K562 (cell line): ENCODE data around the gene SH3BGR. TPM values are rescaled to one million over a fixed set of nuclear protein-coding genes. Genes with fewer than 3 reads are reported as not detected.

ENCODE experiments used
- CHCHD3 ChIP-seq: fragments of 250-450 bp; sonication (Bioruptor Pico); IDR thresholded peaks from 2 replicates; pipeline ENCODE4 v2.1.2; 2022; ENCODE audit warnings: mild to moderate bottlenecking
- E2F6 ChIP-seq, 2 experiments: IDR thresholded peaks; 2 replicates each; pipeline ENCODE4 v1.6.1; 2011; ENCODE audit warnings: borderline replicate concordance in 1 of 2, control low read depth in 1 of 2, low read depth in 1 of 2, low read length in 1 of 2, mild to moderate bottlenecking in 1 of 2, mixed read lengths in 1 of 2, moderate library complexity in 1 of 2; ENCODE audit not compliant: insufficient read depth in 1 of 2, insufficient read length in 1 of 2, poor library complexity in 1 of 2, severe bottlenecking in 1 of 2; ENCODE audit errors: extremely low read depth in 1 of 2
- ESRRA ChIP-seq: fragments of 450-650 bp; IDR thresholded peaks from 2 replicates; pipeline ENCODE4 v1.6.1; 2014; ENCODE audit warnings: low read depth, mild to moderate bottlenecking, moderate library complexity, borderline replicate concordance
- ETS1 ChIP-seq: conservative IDR thresholded peaks from 2 replicates; pipeline ENCODE4 v1.6.1; 2011; ENCODE audit warnings: low read depth, mild to moderate bottlenecking, low read length; ENCODE audit not compliant: control insufficient read depth
- GMEB1 ChIP-seq: fragments of 250-450 bp; sonication (Bioruptor Pico); IDR thresholded peaks from 2 replicates; pipeline ENCODE4 v1.4.0; 2020; ENCODE audit warnings: mild to moderate bottlenecking
- IRF2 ChIP-seq: sonication (generic); formaldehyde crosslinking; IDR thresholded peaks from 2 replicates; pipeline ENCODE4 v1.8.1; 2022; ENCODE audit warnings: mild to moderate bottlenecking, missing genetic modification reagents
- NCOA6 ChIP-seq: fragments of 450-650 bp; IDR thresholded peaks from 2 replicates; pipeline ENCODE4 v1.6.1; 2017; ENCODE audit warnings: mild to moderate bottlenecking
- NKRF ChIP-seq: fragments of 450-650 bp; IDR thresholded peaks from 2 replicates; pipeline ENCODE4 v1.6.1; 2016; ENCODE audit warnings: borderline replicate concordance
- NR2F6 ChIP-seq: fragments of 450-650 bp; formaldehyde crosslinking; IDR thresholded peaks from 2 replicates; pipeline ENCODE4 v1.4.0; 2020; ENCODE audit warnings: mild to moderate bottlenecking
- TEAD2 ChIP-seq: fragments of 450-650 bp; IDR thresholded peaks from 2 replicates; pipeline ENCODE4 v1.6.1; 2016; ENCODE audit warnings: missing genetic modification characterization, control low read depth, missing compliant biosample characterization
- TGIF2 ChIP-seq: sonication (generic); formaldehyde crosslinking; IDR thresholded peaks from 2 replicates; pipeline ENCODE4 v1.8.1; 2022; ENCODE audit warnings: mild to moderate bottlenecking, missing genetic modification reagents, moderate library complexity
- ZBTB43 ChIP-seq: sonication (generic); formaldehyde crosslinking; IDR thresholded peaks from 2 replicates; pipeline ENCODE4 v1.8.0; 2023; ENCODE audit warnings: mild to moderate bottlenecking, missing genetic modification reagents
- ZFX ChIP-seq: sonication (generic); formaldehyde crosslinking; IDR thresholded peaks from 2 replicates; pipeline ENCODE4 v1.8.0; 2022; ENCODE audit warnings: mild to moderate bottlenecking, missing genetic modification reagents, moderate library complexity
- ZNF165 ChIP-seq: fragments of 250-450 bp; sonication (Bioruptor Pico); IDR thresholded peaks from 2 replicates; pipeline ENCODE4 v1.4.0; 2020; ENCODE audit warnings: borderline replicate concordance
- ZNF384 ChIP-seq: IDR thresholded peaks from 2 replicates; pipeline ENCODE4 v1.6.1; 2012; ENCODE audit warnings: low read depth, low read length, improper control_type of control experiment
- ZNF445 ChIP-seq: fragments of 250-450 bp; sonication (Bioruptor Pico); IDR thresholded peaks from 2 replicates; pipeline ENCODE4 v1.4.0; 2020; ENCODE audit warnings: low read depth, mild to moderate bottlenecking, moderate library complexity
- ZNF707 ChIP-seq: fragments of 250-450 bp; sonication (Bioruptor Pico); conservative IDR thresholded peaks from 2 replicates; pipeline ENCODE4 v1.8.0; 2022; ENCODE audit warnings: inconsistent platforms, mild to moderate bottlenecking, moderate library complexity
- polyA plus RNA-seq, 8 experiments: library from polyadenylated mRNA; depleted of rRNA in 4 of 8; stranded (reverse) in 5 of 8; unstranded in 3 of 8; fragments of >200 nt; fragmentation: Nextera tagmentation in 2 of 8; fragmentation: Illumina TruSeq in 1 of 8; extraction: Ambion mirVana in 2 of 8; extraction: Trizol in 1 of 8; gene quantifications; 2 replicates each; pipeline versions ENCODE4 v1.2.1 to v1.2.3, GENCODE V29; 2011 to 2014; ENCODE audit warnings: inconsistent platforms in 1 of 8, missing spikeins in 1 of 8
- total RNA-seq, 7 experiments: library from RNA; depleted of rRNA in 6 of 7; stranded (reverse); fragments of >200 nt in 6 of 7; fragmentation: Illumina TruSeq in 2 of 7; extraction: Trizol in 2 of 7; gene quantifications; 2 replicates each; pipeline versions ENCODE4 v1.2.1 to v1.2.3, GENCODE V29; 2011 to 2021; ENCODE audit warnings: low replicate concordance in 1 of 7

The SH3BGR gene
- total and polyA plus RNA-seq, 9 of the 15 experiments (the other 6 are each of a cell fraction or from before 2014, with no cell fraction given) = 6.6 to 42.9 (median 25.6) TPM

- TF ChIP-seq ZNF445 = no peak
- peak; percentile 86 for TF ChIP-seq ETS1
- TF ChIP-seq E2F6 (IDR thresholded peaks at IDR 0.05; ENCODE audit: borderline replicate concordance in 1 of 2, extremely low read depth in 1 of 2, insufficient read depth in 1 of 2, insufficient read length in 1 of 2, low read depth in 1 of 2, low read length in 1 of 2, poor library complexity in 1 of 2, severe bottlenecking in 1 of 2) = peak; percentile 94 to 97
- peak; percentile 97 for TF ChIP-seq NKRF
- TF ChIP-seq ZNF707 (CRISPR knock-in tag) = no peak
- TF ChIP-seq ZNF384 = peak; percentile 74
- peak; percentile 87 for TF ChIP-seq ZFX (CRISPR knock-in tag)
- TF ChIP-seq ESRRA = peak; percentile 91
- no peak for TF ChIP-seq CHCHD3 (CRISPR knock-in tag)
- TF ChIP-seq TGIF2 (CRISPR knock-in tag) = no peak
- no peak for TF ChIP-seq NR2F6 (CRISPR knock-in tag)
- TF ChIP-seq GMEB1 = peak; percentile 79
- peak; percentile 35; the same call in 1 of the 2 replicates for TF ChIP-seq ZNF165
- no peak for TF ChIP-seq IRF2
- peak; percentile 53; the same call in 1 of the 2 replicates for TF ChIP-seq ZBTB43 (CRISPR knock-in tag)
- no peak for TF ChIP-seq TEAD2 (tag)
- 0 out of 2 replicates have a peak, but pooled peaks have one; percentile 33 for TF ChIP-seq NCOA6
These were observed 6.2 kb upstream of the SH3BGR start, which contains the start of gene LCA5L (continued) for GRCh38 chr21:39445321-39446269.
